Right lobe of liver (tissue), 4 donors: ENCODE results near the gene KIF3B.
"Not testable (repeated sequence)": the region's sequence is repeated elsewhere in the genome, so short reads cannot be mapped to it uniquely, and the experiment has no call there.

Experiments used
- POLR2A ChIP-seq: fragments of 450-650 bp; IDR thresholded peaks from one replicate; pipeline ENCODE4 v1.6.1; 2017; ENCODE audit warnings: antibody characterized with exemption, mild to moderate bottlenecking
- TF ChIP-seq, protein P1 (sequence below), 4 donors: fragments of 200-600 bp in 3 of 4; fragments of 450-650 bp in 1 of 4; IDR thresholded peaks; one replicate each; pipeline versions ENCODE4 v1.5.1 to v1.8.0; 2016 to 2022; ENCODE audit warnings: antibody characterized with exemption in 4 of 4, mild to moderate bottlenecking in 2 of 4
- donor health status: DM: no; HTN: no; CAD: no.
- donor health status: DM: no; HTN: no; CAD: no.
- donor health status: DM: no; HTN: yes; CAD: no.

DNA sequence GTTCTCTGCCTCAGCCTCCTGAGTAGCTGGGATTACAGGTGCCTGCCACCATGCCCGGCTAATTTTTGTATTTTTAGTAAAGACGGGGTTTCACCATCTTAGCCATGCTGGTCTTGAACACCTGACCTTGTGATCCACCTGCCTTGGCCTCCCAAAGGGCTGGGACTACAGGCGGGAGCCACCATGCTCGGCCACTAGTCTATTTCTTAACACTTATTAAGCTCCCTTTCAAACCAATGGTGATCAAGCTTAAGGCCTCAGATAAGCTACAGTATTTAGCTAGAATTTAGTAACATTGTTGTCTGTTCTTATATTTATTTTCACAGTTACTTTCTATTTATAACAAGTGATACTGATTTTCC, 11.8 kb downstream of the KIF3B start:
- TF ChIP-seq, protein P1, sequence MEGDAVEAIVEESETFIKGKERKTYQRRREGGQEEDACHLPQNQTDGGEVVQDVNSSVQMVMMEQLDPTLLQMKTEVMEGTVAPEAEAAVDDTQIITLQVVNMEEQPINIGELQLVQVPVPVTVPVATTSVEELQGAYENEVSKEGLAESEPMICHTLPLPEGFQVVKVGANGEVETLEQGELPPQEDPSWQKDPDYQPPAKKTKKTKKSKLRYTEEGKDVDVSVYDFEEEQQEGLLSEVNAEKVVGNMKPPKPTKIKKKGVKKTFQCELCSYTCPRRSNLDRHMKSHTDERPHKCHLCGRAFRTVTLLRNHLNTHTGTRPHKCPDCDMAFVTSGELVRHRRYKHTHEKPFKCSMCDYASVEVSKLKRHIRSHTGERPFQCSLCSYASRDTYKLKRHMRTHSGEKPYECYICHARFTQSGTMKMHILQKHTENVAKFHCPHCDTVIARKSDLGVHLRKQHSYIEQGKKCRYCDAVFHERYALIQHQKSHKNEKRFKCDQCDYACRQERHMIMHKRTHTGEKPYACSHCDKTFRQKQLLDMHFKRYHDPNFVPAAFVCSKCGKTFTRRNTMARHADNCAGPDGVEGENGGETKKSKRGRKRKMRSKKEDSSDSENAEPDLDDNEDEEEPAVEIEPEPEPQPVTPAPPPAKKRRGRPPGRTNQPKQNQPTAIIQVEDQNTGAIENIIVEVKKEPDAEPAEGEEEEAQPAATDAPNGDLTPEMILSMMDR (IDR thresholded peaks at IDR 0.05) = not testable (repeated sequence)
- TF ChIP-seq POLR2A = not testable (repeated sequence)
